Measurements from ENCODE around the gene KLK5. TPM values are rescaled to one million over a fixed set of nuclear protein-coding genes. Genes with fewer than 3 reads are reported as not detected.

The KLK5 gene
- total RNA-seq, 1 experiment from 2014 or later, result not detected

GRCh38 chr19:50975766-50976165, 22.9 kb upstream of the KLK5 start:
- H3K14ac ChIP-seq (ENCODE audit: insufficient read depth, low read length), result no peak overlapping the region
- H3K4me3 Mint-ChIP-seq, result no peak overlapping the region
- no peaks in the 10 kb centered on the region for H3K36me3 Mint-ChIP-seq (ENCODE audit: insufficient read depth in 1 of 3, low read depth in 3 of 3)
- no peak overlapping the region for H2BK120ac ChIP-seq (ENCODE audit: low read depth, low read length, poor library complexity, severe bottlenecking)
- H3K27ac Mint-ChIP-seq, result peak overlapping the region in 2 of 3 experiments; percentile 34 to 48; a peak in 3 of 7 replicates
- no peak overlapping the region for H3K23ac ChIP-seq (ENCODE audit: insufficient read length, low read depth, low read length)
- H3K27ac ChIP-seq (ENCODE audit: insufficient read length, low read depth, low read length), result no peak overlapping the region
- no peak overlapping the region for H4K91ac ChIP-seq (ENCODE audit: insufficient read length, low read depth, low read length)
- peak overlapping the region; percentile 67 for H3K18ac ChIP-seq (ENCODE audit: insufficient read length, low read depth, low read length)
- H3K4me2 ChIP-seq (ENCODE audit: insufficient read depth, insufficient read length, low read length), result peak overlapping the region; percentile 37
- no peak overlapping the region for H3T11ph ChIP-seq (ENCODE audit: low read length)
- no peaks in the 10 kb centered on the region for H3K79me1 ChIP-seq (ENCODE audit: insufficient read depth, low read depth, low read length, poor library complexity, severe bottlenecking)
- H2BK12ac ChIP-seq (ENCODE audit: insufficient read length, low read depth, low read length), result no peak overlapping the region
- H2AK5ac ChIP-seq (ENCODE audit: insufficient read length, low read length), result no peak overlapping the region
- no peak overlapping the region for H4K8ac ChIP-seq (replicated peaks; ENCODE audit: insufficient read length, low read depth, low read length)
- H2AFZ ChIP-seq (ENCODE audit: low read length), result no peak overlapping the region
- no peaks in the 10 kb centered on the region for H3K9me3 Mint-ChIP-seq
- WGBS (ENCODE audit: extremely low coverage, insufficient read length, low lambda C conversion rate), result no CpG with 5 or more reads among the region's 8 CpGs
- peaks cover 6% of the 10 kb centered on the region; the same call in 1 of the 2 replicates for H3K4me1 ChIP-seq (ENCODE audit: insufficient read depth, low read length)
- H3K23me2 ChIP-seq (ENCODE audit: insufficient read length, low read depth, low read length, poor library complexity, severe bottlenecking), result no peaks in the 10 kb centered on the region
- H3K27me3 ChIP-seq (ENCODE audit: insufficient read depth, low read length), result no peaks in the 10 kb centered on the region
- H3K27me3 Mint-ChIP-seq (ENCODE audit: low read depth), result peaks cover 5% of the 10 kb centered on the region
- H3K9me3 ChIP-seq (ENCODE audit: control insufficient read depth, low read depth, low read length), result no peaks in the 10 kb centered on the region
- no peak overlapping the region for H4K5ac ChIP-seq (ENCODE audit: insufficient read length, low read depth, low read length)
- H2BK15ac ChIP-seq (ENCODE audit: low read depth, low read length), result no peak overlapping the region
- no peak overlapping the region for H2BK20ac ChIP-seq (ENCODE audit: low read depth, low read length, poor library complexity, severe bottlenecking)
- peaks cover 33 to 55% of the 10 kb centered on the region in 2 experiments for H3K4me1 Mint-ChIP-seq
- no peak for TF ChIP-seq CTCF (conservative IDR thresholded peaks at IDR 0.05)
- H3K79me2 ChIP-seq (ENCODE audit: insufficient read depth, low read length), result no peaks in the 10 kb centered on the region
- no peaks in the 10 kb centered on the region for H4K20me1 ChIP-seq (ENCODE audit: control insufficient read depth, insufficient read depth, insufficient read length)
- no peak overlapping the region for H3K4ac ChIP-seq (ENCODE audit: low read depth, low read length)
- no peak overlapping the region for H3K9ac ChIP-seq (ENCODE audit: extremely low read depth, insufficient read length, low read length)
- peak; percentile 90 for DNase-seq
- H3K56ac ChIP-seq (ENCODE audit: insufficient read length, low read depth, low read length), result no peak overlapping the region
- H2BK5ac ChIP-seq (ENCODE audit: insufficient read length, low read length), result no peak overlapping the region

Measured in H9 (cell line).